Keratinocyte (primary cell): ENCODE measurements around the gene PDCD1LG2. TPM values are rescaled to one million over a fixed set of nuclear protein-coding genes. Genes with fewer than 3 reads are reported as not detected.

ENCODE experiments used
- DNase-seq: peaks from one replicate; pipeline ENCODE4 v3.0.0-alpha.2; 2011; ENCODE audit warnings: low read depth, missing footprints, low spot score
- FAIRE-seq: peaks from 2 replicates; lab custom pipeline; 2011; peaks lifted over from hg19 to GRCh38; lab: Jason Lieb, UNC
- H2AFZ ChIP-seq: 2 replicates; pipeline ENCODE4 v1.6.0; 2012; ENCODE audit warnings: low read length, control low read depth, inconsistent platforms; ENCODE audit not compliant: control insufficient read depth
- H3K27ac ChIP-seq: 2 replicates; pipeline ENCODE4 v1.5.1; 2011; ENCODE audit warnings: low read length; ENCODE audit not compliant: control insufficient read depth, insufficient read depth
- H3K27me3 ChIP-seq: 3 replicates; pipeline ENCODE4 v1.6.0; 2011; ENCODE audit warnings: low read length; ENCODE audit not compliant: control insufficient read depth, insufficient read depth; ENCODE audit errors: extremely low read depth
- H3K36me3 ChIP-seq, 2 experiments: 2 replicates in 1 of 2; 3 replicates in 1 of 2; pipeline ENCODE4 v1.5.1; 2011; ENCODE audit warnings: low read length in 2 of 2, mild to moderate bottlenecking in 1 of 2; ENCODE audit not compliant: control insufficient read depth in 2 of 2, insufficient read depth in 2 of 2; ENCODE audit errors: extremely low read depth in 1 of 2
- H3K4me1 ChIP-seq: 3 replicates; pipeline ENCODE4 v1.5.1; 2011; ENCODE audit warnings: low read length; ENCODE audit not compliant: control insufficient read depth, insufficient read depth; ENCODE audit errors: extremely low read depth
- H3K4me2 ChIP-seq: 3 replicates; pipeline ENCODE4 v1.6.0; 2011; ENCODE audit warnings: low read depth, low read length; ENCODE audit not compliant: control insufficient read depth, insufficient read depth; ENCODE audit errors: extremely low read depth
- H3K4me3 ChIP-seq, 3 experiments: fragments of 200-600 bp in 1 of 3; sonication (generic) in 1 of 3; 2 replicates in 2 of 3; 3 replicates in 1 of 3; pipeline ENCODE4 v1.5.1; 2011 to 2016; ENCODE audit warnings: low read length in 3 of 3, mild to moderate bottlenecking in 3 of 3, control low read depth in 2 of 3, inconsistent platforms in 1 of 3, low read depth in 1 of 3, mixed read lengths in 1 of 3, mixed run types in 1 of 3, moderate library complexity in 1 of 3; ENCODE audit not compliant: control insufficient read depth in 2 of 3, insufficient read depth in 2 of 3; ENCODE audit errors: extremely low read depth in 1 of 3
- H3K79me2 ChIP-seq: 2 replicates; pipeline ENCODE4 v1.6.0; 2012; ENCODE audit warnings: low read length; ENCODE audit not compliant: control insufficient read depth, insufficient read depth
- H3K9ac ChIP-seq: 3 replicates; pipeline ENCODE4 v1.6.0; 2011; ENCODE audit warnings: low read length; ENCODE audit not compliant: control insufficient read depth, insufficient read depth; ENCODE audit errors: extremely low read depth
- H3K9me1 ChIP-seq: 3 replicates; pipeline ENCODE4 v1.6.0; 2011; ENCODE audit warnings: low read length; ENCODE audit not compliant: control insufficient read depth, insufficient read depth; ENCODE audit errors: extremely low read depth
- H3K9me3 ChIP-seq: 2 replicates; pipeline ENCODE4 v1.5.1; 2012; ENCODE audit warnings: low read depth, low read length; ENCODE audit not compliant: control insufficient read depth
- H4K20me1 ChIP-seq: 3 replicates; pipeline ENCODE4 v1.6.0; 2011; ENCODE audit warnings: low read length; ENCODE audit not compliant: control insufficient read depth, insufficient read depth; ENCODE audit errors: extremely low read depth
- EZH2 ChIP-seq: IDR thresholded peaks from one replicate; pipeline ENCODE4 v1.6.1; 2012; ENCODE audit warnings: inconsistent platforms, mild to moderate bottlenecking, low read length, moderate library complexity
- dilution Hi-C: fragments of 300-500 bp; cut with MboI; formaldehyde crosslinking; loops from one replicate; pipeline ENCODE4 v1.7.0; 2020; ENCODE audit warnings: low sequenced_read_pairs; ENCODE audit not compliant: extremely low pct_ligation_motif_present
- polyA plus RNA-seq, 5 experiments: library from polyadenylated mRNA; depleted of rRNA in 3 of 5; stranded (reverse) in 3 of 5; stranded (forward) in 1 of 5; unstranded in 1 of 5; fragments of >200 nt; gene quantifications; 1 replicate in 1 of 5; 2 replicates in 3 of 5; 3 replicates in 1 of 5; pipeline versions ENCODE4 v1.2.1 to v1.2.3, GENCODE V29; 2011 to 2012; ENCODE audit warnings: missing spikeins in 2 of 5, low read depth in 1 of 5, low replicate concordance in 1 of 5
- TF ChIP-seq, protein P1 (sequence below), 3 experiments: IDR thresholded peaks in 1 of 3; conservative IDR thresholded peaks in 1 of 3; optimal IDR thresholded peaks in 1 of 3; 2 replicates in 2 of 3; 3 replicates in 1 of 3; pipeline versions ENCODE3 to v1.5.1; 2011; ENCODE audit warnings: low read length in 3 of 3, mild to moderate bottlenecking in 3 of 3, moderate library complexity in 2 of 3, control low read depth in 1 of 3, inconsistent platforms in 1 of 3; ENCODE audit not compliant: insufficient read depth in 2 of 3; ENCODE audit errors: extremely low read depth in 1 of 3

Gene PDCD1LG2
- polyA plus RNA-seq, 1 donor (not counting 4 experiments of a cell fraction or from before 2014, with no cell fraction given) = 20.2 TPM

DNA sequence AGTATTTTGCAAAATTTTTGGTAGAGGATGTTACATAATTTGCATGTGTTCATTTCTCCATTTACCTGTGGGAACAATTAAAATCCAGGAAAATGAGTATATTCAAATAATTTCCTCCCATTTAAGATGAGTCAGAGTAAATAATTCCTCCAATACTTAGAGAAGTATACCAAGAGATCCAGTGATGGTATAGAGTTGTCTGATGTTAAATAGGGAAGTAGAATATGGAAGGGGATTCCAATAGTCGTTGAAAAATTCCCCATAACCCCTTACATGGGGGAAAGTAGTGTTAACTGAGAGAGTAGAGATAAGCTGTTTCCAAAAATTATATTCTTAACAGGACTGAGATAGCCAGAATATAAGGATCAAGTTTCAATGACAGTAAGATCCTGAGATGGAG, 44.3 kb upstream of the PDCD1LG2 start:
- no peak for TF ChIP-seq EZH2
- TF ChIP-seq, protein P1, sequence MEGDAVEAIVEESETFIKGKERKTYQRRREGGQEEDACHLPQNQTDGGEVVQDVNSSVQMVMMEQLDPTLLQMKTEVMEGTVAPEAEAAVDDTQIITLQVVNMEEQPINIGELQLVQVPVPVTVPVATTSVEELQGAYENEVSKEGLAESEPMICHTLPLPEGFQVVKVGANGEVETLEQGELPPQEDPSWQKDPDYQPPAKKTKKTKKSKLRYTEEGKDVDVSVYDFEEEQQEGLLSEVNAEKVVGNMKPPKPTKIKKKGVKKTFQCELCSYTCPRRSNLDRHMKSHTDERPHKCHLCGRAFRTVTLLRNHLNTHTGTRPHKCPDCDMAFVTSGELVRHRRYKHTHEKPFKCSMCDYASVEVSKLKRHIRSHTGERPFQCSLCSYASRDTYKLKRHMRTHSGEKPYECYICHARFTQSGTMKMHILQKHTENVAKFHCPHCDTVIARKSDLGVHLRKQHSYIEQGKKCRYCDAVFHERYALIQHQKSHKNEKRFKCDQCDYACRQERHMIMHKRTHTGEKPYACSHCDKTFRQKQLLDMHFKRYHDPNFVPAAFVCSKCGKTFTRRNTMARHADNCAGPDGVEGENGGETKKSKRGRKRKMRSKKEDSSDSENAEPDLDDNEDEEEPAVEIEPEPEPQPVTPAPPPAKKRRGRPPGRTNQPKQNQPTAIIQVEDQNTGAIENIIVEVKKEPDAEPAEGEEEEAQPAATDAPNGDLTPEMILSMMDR (optimal IDR thresholded peaks at IDR 0.05 in 1 of 3, IDR thresholded peaks at IDR 0.05 in 1 of 3, conservative IDR thresholded peaks at IDR 0.05 in 1 of 3; ENCODE audit: extremely low read depth in 1 of 3, insufficient read depth in 2 of 3, low read length in 3 of 3) = no peak
- dilution Hi-C loops = no loop called here

GRCh38 chr9:5466766-5467165, 43.6 kb upstream of the PDCD1LG2 start:
- Histone ChIP-seq H4K20me1 (no peaks in the 10 kb centered on the region), H3K4me2 (no peak overlapping the region), H3K36me3 (peaks cover 8 to 40% of the 10 kb centered on the region in 2 experiments), H2AFZ (no peak overlapping the region), H3K79me2 (peaks cover 7% of the 10 kb centered on the region), H3K9me1 (no peaks in the 10 kb centered on the region), H3K9ac (no peak overlapping the region), H3K4me3 (no peak overlapping the region), H3K4me1 (peaks cover 8% of the 10 kb centered on the region), H3K27ac (no peak overlapping the region), H3K27me3 (no peaks in the 10 kb centered on the region), H3K9me3 (no peaks in the 10 kb centered on the region)
- no peak for TF ChIP-seq EZH2
- TF ChIP-seq, protein P1 (optimal IDR thresholded peaks at IDR 0.05 in 1 of 3, IDR thresholded peaks at IDR 0.05 in 1 of 3, conservative IDR thresholded peaks at IDR 0.05 in 1 of 3; ENCODE audit: extremely low read depth in 1 of 3, insufficient read depth in 2 of 3, low read length in 3 of 3) = no peak
- dilution Hi-C loops = no loop called here
- peak; percentile 76 for FAIRE-seq
- no peak for DNase-seq

More for the DNA sequence above, 44.3 kb upstream of the PDCD1LG2 start:
- DNase-seq (no peak), FAIRE-seq (no peak)
- H3K27me3 ChIP-seq = no peaks in the 10 kb centered on the region
- no peak overlapping the region for H3K4me3 ChIP-seq
- no peaks in the 10 kb centered on the region for H4K20me1 ChIP-seq
- no peaks in the 10 kb centered on the region for H3K9me1 ChIP-seq
- H3K4me1 ChIP-seq = peaks cover 8% of the 10 kb centered on the region
- H3K36me3 ChIP-seq = peaks cover 8 to 43% of the 10 kb centered on the region in 2 experiments
- H3K9me3 ChIP-seq = no peaks in the 10 kb centered on the region
- H3K9ac ChIP-seq = no peak overlapping the region
- no peak overlapping the region for H3K27ac ChIP-seq
- no peak overlapping the region for H3K4me2 ChIP-seq
- peaks cover 12% of the 10 kb centered on the region for H3K79me2 ChIP-seq
- no peak overlapping the region for H2AFZ ChIP-seq
